Pancreas (tissue), 10 donors: Measurements from ENCODE around the gene RTL5. TPM values are rescaled to one million over a fixed set of nuclear protein-coding genes. Genes with fewer than 3 reads are reported as not detected.
A peak's percentile ranks its signal among the peaks of the same experiment; 100 is the strongest.

ENCODE experiments used
- ATAC-seq, 4 donors: fragments of 200-7000 bp; cut with Tn5 transposase; one replicate each; pipeline versions ENCODE4 v1.8.0 to v1.9.1; 2020; ENCODE audit warnings: mild to moderate bottlenecking in 4 of 4, moderate library complexity in 4 of 4
- DNase-seq, 6 donors: peaks; one replicate each; pipeline ENCODE4 v3.0.0-alpha.2; 2020
- FAIRE-seq: peaks from 2 replicates; lab custom pipeline; 2012; peaks lifted over from hg19 to GRCh38; lab: Jason Lieb, UNC
- H3K27ac ChIP-seq, 4 donors: fragments of 200-600 bp; sonication (generic); 1 replicate in 3 of 4; 2 replicates in 1 of 4; pipeline versions ENCODE4 v1.5.0 to v1.8.0; 2020
- H3K27me3 ChIP-seq, 4 donors: fragments of 200-600 bp; one replicate each; pipeline ENCODE4 v1.8.0; 2021
- H3K36me3 ChIP-seq, 3 donors: fragments of 200-600 bp; sonication (generic) in 1 of 3; one replicate each; pipeline versions ENCODE4 v1.5.0 to v1.8.0; 2020 to 2021
- H3K4me1 ChIP-seq, 3 donors: fragments of 200-600 bp; one replicate each; pipeline ENCODE4 v1.8.0; 2021
- H3K4me3 ChIP-seq, 4 donors: fragments of 200-600 bp; sonication (generic) in 2 of 4; one replicate each; pipeline versions ENCODE4 v1.5.0 to v1.8.0; 2020 to 2021
- H3K9me3 ChIP-seq, 4 donors: fragments of 200-600 bp; one replicate each; pipeline ENCODE4 v1.8.0; 2021
- CTCF ChIP-seq, 4 donors: fragments of 200-600 bp; sonication (generic) in 3 of 4; IDR thresholded peaks; one replicate each; pipeline versions ENCODE4 v1.5.0 to v1.8.0; 2021; ENCODE audit warnings: antibody characterized with exemption in 4 of 4
- whole genome bisulfite sequencing, 2 donors: extraction: QIAGEN DNeasy Blood & Tissue Kit; methylation state at CpG; one replicate each; pipeline ENCODE4 v1.1.7; 2013; 5-methylcytosine and 5-hydroxymethylcytosine counted together
- intact Hi-C, 3 donors: fragments of 100-400 bp; cut with DNase I; formaldehyde crosslinking; loops; one replicate each; pipeline versions ENCODE4 v1.11.1 to v1.14.2; 2022
- polyA plus RNA-seq, 2 donors: library from polyadenylated mRNA; stranded (reverse); fragments of 200-250 nt; gene quantifications; one replicate each; pipeline ENCODE4 v1.2.3, GENCODE V29; 2013
- total RNA-seq, 6 donors: library from RNA; stranded (reverse); fragmentation: NEBNext Ultra II Directional in 4 of 6; extraction: Animal tissue kit (Norgen Biotek cat#: 25700) in 4 of 6; gene quantifications; one replicate each; pipeline versions ENCODE4 v1.2.1 to v1.2.4, GENCODE V29; 2021 to 2023
- donor health status: healthy with polysubstance abuse.
- donor health status: DM: no; HTN: no; CAD: no; lungs with moderate emphysema.
- donor health status: DM: no; HTN: no; CAD: no.
- donor health status: control.
- donor health status: control.
- donor health status: Bipolar disorder and iron deficiency.
- donor health status: DM: yes; HTN: yes; CAD: no.
- donor health status: DM: no; HTN: no; CAD: no.
- donor health status: DM: no; HTN: no; CAD: no.
- donor health status: DM: yes; HTN: yes; CAD: no.

RTL5 gene
- total and polyA plus RNA-seq, 8 donors: 0.51 to 8.6 (median 2.3) TPM

- no peaks in the 10 kb centered on the region for H3K4me1 ChIP-seq
- WGBS, 2 donors: 77 to 87% methylated on average over 13 of the region's 13 CpGs
- no peak for TF ChIP-seq CTCF (IDR thresholded peaks at IDR 0.05)
- FAIRE-seq: no peak
- no peak overlapping the region for H3K27ac ChIP-seq
- H3K4me3 ChIP-seq: no peak overlapping the region
- H3K9me3 ChIP-seq: no peaks in the 10 kb centered on the region
- intact Hi-C loops: no loop called here
- ATAC-seq: no peak
- H3K27me3 ChIP-seq: peaks cover 0 to 14% (median 0%) of the 10 kb centered on the region in 4 donors
- peak in 1 of 6 donors; percentile 21 for DNase-seq
- no peaks in the 10 kb centered on the region for H3K36me3 ChIP-seq
Observed at GRCh38 chrX:72100051-72100755, 31.5 kb downstream of the RTL5 start.

- WGBS, 2 donors: 62 to 74% methylated on average over 3 of the region's 3 CpGs
- no peaks in the 10 kb centered on the region for H3K9me3 ChIP-seq
- no peaks in the 10 kb centered on the region for H3K4me1 ChIP-seq
- DNase-seq: no peak
- intact Hi-C loops: no loop called here
- no peaks in the 10 kb centered on the region for H3K36me3 ChIP-seq
- peaks cover 0 to 9% (median 0%) of the 10 kb centered on the region in 4 donors for H3K27me3 ChIP-seq
- no peak for ATAC-seq
- no peak for TF ChIP-seq CTCF (IDR thresholded peaks at IDR 0.05)
- no peak overlapping the region for H3K4me3 ChIP-seq
- FAIRE-seq: no peak
- no peak overlapping the region for H3K27ac ChIP-seq
Observed at GRCh38 chrX:72097098-72097497, 34.6 kb downstream of the RTL5 start.

GRCh38 chrX:72095370-72095769 is 36.3 kb downstream of the RTL5 start:
- no peak for TF ChIP-seq CTCF (IDR thresholded peaks at IDR 0.05)
- 70 to 72% methylated on average over 2 of the region's 2 CpGs for WGBS, 2 donors
- Histone ChIP-seq H3K9me3 (no peaks in the 10 kb centered on the region), H3K36me3 (no peaks in the 10 kb centered on the region), H3K27ac (no peak overlapping the region), H3K27me3 (peaks cover 0 to 9% (median 0%) of the 10 kb centered on the region in 4 donors), H3K4me3 (no peak overlapping the region), H3K4me1 (no peaks in the 10 kb centered on the region)
- DNase-seq: no peak
- intact Hi-C loops: no loop called here
- no peak for FAIRE-seq
- no peak for ATAC-seq

GRCh38 chrX:72094894-72095293 is 36.8 kb downstream of the RTL5 start:
- 54 to 60% methylated on average over 4 of the region's 4 CpGs for WGBS, 2 donors
- FAIRE-seq (no peak), ATAC-seq (peak in 1 of 4 donors; percentile 45), DNase-seq (no peak)
- TF ChIP-seq CTCF (IDR thresholded peaks at IDR 0.05): no peak
- Histone ChIP-seq H3K9me3 (no peaks in the 10 kb centered on the region), H3K27ac (no peak overlapping the region), H3K36me3 (no peaks in the 10 kb centered on the region), H3K4me1 (no peaks in the 10 kb centered on the region), H3K27me3 (peaks cover 0 to 9% (median 0%) of the 10 kb centered on the region in 4 donors), H3K4me3 (no peak overlapping the region)
- intact Hi-C loops: no loop called here

GRCh38 chrX:72089254-72089653 is 42.5 kb downstream of the RTL5 start:
- no peaks in the 10 kb centered on the region for H3K36me3 ChIP-seq
- 71 to 72% methylated on average over 3 of the region's 3 CpGs for WGBS, 2 donors
- no peak for ATAC-seq
- no peak for FAIRE-seq
- no peak for DNase-seq
- no peak for TF ChIP-seq CTCF (IDR thresholded peaks at IDR 0.05)
- H3K27me3 ChIP-seq: no peaks in the 10 kb centered on the region
- intact Hi-C loops: no loop called here
- no peak overlapping the region for H3K27ac ChIP-seq
- H3K4me1 ChIP-seq: no peaks in the 10 kb centered on the region
- no peak overlapping the region for H3K4me3 ChIP-seq
- H3K9me3 ChIP-seq: no peaks in the 10 kb centered on the region
